ENCODE data around the gene SNHG17. TPM values are rescaled to one million over a fixed set of nuclear protein-coding genes. Genes with fewer than 3 reads are reported as not detected.
A peak's percentile ranks its signal among the peaks of the same experiment; 100 is the strongest.

SNHG17 gene
- total RNA-seq, 4 donors from 2014 or later, result 0.59 to 58.9 (median 9.3) TPM

DNA sequence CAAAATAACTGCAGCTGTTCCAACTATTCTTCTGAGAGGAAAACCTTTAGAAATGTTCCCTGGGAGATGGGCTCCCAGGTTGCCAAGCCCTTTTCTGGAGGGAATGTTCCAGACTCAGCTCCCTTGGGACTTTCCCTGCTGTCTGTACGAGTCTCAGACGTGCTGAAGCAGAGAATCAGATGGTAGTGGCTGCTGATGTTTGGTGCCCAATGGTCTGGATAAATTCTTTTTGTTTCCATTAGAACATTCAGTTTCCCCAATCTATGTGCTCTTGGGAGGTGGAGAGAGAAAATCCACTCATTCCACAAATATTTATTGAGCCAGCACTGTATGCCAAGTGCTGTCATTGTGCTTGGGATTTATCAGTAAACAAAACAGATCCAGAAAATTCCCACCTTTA is 40.0 kb downstream of the SNHG17 start:
- Histone ChIP-seq H3K27ac (peak overlapping the region in 1 of 2 donors; percentile 28), H3K27me3 (no peaks in the 10 kb centered on the region), H3K4me3 (no peak overlapping the region), H3K9me3 (no peaks in the 10 kb centered on the region), H3K4me1 (no peaks in the 10 kb centered on the region), H3K36me3 (no peaks in the 10 kb centered on the region)
- no peak for DNase-seq
- intact Hi-C loops (cut with DNase I; ENCODE audit: low total_unique reads), result no loop called here
- TF ChIP-seq POLR2A (IDR thresholded peaks at IDR 0.05), result no peak
- TF ChIP-seq, protein P1, sequence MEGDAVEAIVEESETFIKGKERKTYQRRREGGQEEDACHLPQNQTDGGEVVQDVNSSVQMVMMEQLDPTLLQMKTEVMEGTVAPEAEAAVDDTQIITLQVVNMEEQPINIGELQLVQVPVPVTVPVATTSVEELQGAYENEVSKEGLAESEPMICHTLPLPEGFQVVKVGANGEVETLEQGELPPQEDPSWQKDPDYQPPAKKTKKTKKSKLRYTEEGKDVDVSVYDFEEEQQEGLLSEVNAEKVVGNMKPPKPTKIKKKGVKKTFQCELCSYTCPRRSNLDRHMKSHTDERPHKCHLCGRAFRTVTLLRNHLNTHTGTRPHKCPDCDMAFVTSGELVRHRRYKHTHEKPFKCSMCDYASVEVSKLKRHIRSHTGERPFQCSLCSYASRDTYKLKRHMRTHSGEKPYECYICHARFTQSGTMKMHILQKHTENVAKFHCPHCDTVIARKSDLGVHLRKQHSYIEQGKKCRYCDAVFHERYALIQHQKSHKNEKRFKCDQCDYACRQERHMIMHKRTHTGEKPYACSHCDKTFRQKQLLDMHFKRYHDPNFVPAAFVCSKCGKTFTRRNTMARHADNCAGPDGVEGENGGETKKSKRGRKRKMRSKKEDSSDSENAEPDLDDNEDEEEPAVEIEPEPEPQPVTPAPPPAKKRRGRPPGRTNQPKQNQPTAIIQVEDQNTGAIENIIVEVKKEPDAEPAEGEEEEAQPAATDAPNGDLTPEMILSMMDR (IDR thresholded peaks at IDR 0.05), result no peak

DNA sequence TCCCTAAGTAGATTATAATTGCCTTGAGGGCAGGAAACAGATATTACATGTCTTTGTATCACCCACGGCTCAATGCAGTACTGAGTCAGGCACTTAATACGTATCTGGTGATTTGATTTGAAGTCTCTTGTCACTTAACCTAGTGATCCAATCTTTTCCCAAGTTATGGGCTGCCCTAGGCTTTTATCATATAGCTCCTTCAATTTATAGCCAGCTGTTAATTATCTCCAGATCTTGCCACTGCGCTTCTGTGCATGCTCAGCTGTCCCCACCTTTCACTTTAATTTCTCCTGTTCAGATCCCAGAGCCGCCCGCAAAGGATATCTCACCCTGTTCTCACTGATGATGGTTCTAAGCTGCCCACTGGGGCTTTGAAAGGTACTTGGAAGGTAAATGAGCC is 41.9 kb downstream of the SNHG17 start:
- Histone ChIP-seq H3K4me3 (no peak overlapping the region), H3K27me3 (no peaks in the 10 kb centered on the region), H3K27ac (no peak overlapping the region), H3K9me3 (no peaks in the 10 kb centered on the region), H3K36me3 (no peaks in the 10 kb centered on the region), H3K4me1 (no peaks in the 10 kb centered on the region)
- no peak for TF ChIP-seq POLR2A (IDR thresholded peaks at IDR 0.05)
- TF ChIP-seq, protein P1 (IDR thresholded peaks at IDR 0.05), result no peak
- no peak for DNase-seq
- intact Hi-C loops (cut with DNase I; ENCODE audit: low total_unique reads), result no loop called here

DNA sequence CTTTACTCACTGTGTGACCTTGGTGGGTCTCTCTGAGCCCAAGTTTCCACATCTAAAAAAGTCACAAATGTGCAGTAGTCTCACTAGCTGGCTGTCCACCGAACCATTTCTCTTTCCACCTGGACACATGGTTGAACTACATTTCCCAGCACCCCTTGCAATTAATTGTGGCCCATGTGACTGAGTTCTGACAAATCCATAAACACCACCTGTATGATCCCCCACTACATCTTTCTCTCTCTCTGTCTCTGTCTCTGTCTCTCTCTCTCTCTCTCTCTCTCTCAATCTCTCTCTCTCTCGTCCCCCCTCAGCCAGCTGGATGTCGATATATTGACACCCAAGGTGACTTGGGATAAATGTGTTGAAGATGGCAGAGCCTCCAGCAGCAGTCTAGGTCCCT is 42.8 kb downstream of the SNHG17 start:
- no peaks in the 10 kb centered on the region for H3K27me3 ChIP-seq
- intact Hi-C loops (cut with DNase I; ENCODE audit: low total_unique reads), result no loop called here
- H3K9me3 ChIP-seq, result no peaks in the 10 kb centered on the region
- no peak overlapping the region for H3K27ac ChIP-seq
- DNase-seq, result no peak
- no peaks in the 10 kb centered on the region for H3K4me1 ChIP-seq
- H3K36me3 ChIP-seq, result no peaks in the 10 kb centered on the region
- no peak overlapping the region for H3K4me3 ChIP-seq
- TF ChIP-seq POLR2A (IDR thresholded peaks at IDR 0.05), result no peak
- TF ChIP-seq, protein P1 (IDR thresholded peaks at IDR 0.05), result no peak

DNA sequence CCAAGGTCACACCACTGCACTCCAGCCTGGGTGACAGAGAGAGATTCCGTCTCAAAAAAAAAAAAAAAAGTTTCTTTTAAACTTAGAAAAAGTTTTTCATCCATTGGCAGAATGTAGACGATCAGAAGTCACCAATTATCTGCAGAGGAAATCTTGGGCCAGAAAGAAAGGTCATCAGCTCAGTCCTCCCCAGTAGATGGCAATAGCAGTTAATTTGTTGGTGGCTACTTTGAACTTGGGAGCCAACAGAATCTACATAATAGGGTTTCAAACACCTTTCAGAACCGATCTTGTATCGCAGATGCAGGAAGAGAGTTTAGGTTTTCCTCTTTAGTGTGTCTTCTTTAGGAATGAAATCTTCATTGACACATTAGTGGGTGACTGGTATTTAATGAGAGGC is 47.2 kb downstream of the SNHG17 start:
- no peaks in the 10 kb centered on the region for H3K27me3 ChIP-seq
- no peaks in the 10 kb centered on the region for H3K36me3 ChIP-seq
- H3K27ac ChIP-seq, result no peak overlapping the region
- DNase-seq, result no peak
- no peaks in the 10 kb centered on the region for H3K4me1 ChIP-seq
- intact Hi-C loops (cut with DNase I; ENCODE audit: low total_unique reads), result no loop called here
- H3K4me3 ChIP-seq, result no peak overlapping the region
- H3K9me3 ChIP-seq, result no peaks in the 10 kb centered on the region
- TF ChIP-seq, protein P1 (IDR thresholded peaks at IDR 0.05), result no peak
- no peak for TF ChIP-seq POLR2A (IDR thresholded peaks at IDR 0.05)

DNA sequence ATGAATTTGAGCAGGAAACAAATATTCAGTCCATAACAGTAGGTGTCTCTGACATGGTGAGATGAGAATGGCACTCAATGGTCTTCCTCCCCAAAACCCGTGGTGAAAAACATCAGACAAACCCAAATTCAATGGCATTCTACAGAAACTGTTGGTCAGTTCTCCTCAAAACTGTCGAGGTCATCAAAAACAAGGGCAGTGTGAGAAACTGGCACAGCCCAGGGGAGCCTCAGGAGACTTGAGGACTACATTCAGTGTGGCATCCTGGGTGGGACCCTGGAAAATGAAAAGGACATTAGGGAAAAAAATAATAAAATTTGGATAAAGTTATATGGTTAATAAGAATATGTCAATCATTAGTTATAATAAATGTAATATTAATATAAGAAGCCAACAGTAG is 48.3 kb downstream of the SNHG17 start:
- no peak for DNase-seq
- Histone ChIP-seq H3K27me3 (no peaks in the 10 kb centered on the region), H3K36me3 (no peaks in the 10 kb centered on the region), H3K4me1 (no peaks in the 10 kb centered on the region), H3K27ac (no peak overlapping the region), H3K4me3 (no peak overlapping the region), H3K9me3 (no peaks in the 10 kb centered on the region)
- TF ChIP-seq, protein P1 (IDR thresholded peaks at IDR 0.05), result no peak
- no peak for TF ChIP-seq POLR2A (IDR thresholded peaks at IDR 0.05)
- intact Hi-C loops (cut with DNase I; ENCODE audit: low total_unique reads), result no loop called here

All from uterus (tissue), 4 donors.